Islet precursor cell (in vitro differentiated cells): Measurements from ENCODE around the gene ACSM5.
"Not testable (repeated sequence)": the region's sequence is repeated elsewhere in the genome, so short reads cannot be mapped to it uniquely, and the experiment has no call there.

Experiments
- DNase-seq: peaks from one replicate; pipeline ENCODE4 v3.0.0-alpha.2; 2018

Gene ACSM5

GRCh38 chr16:20399185-20399584 is 10.1 kb upstream of the ACSM5 start:
- DNase-seq: no peak

- no peak for DNase-seq
Measured at GRCh38 chr16:20401066-20401465, 8.3 kb upstream of the ACSM5 start.

GRCh38 chr16:20401475-20402016 is 7.8 kb upstream of the ACSM5 start:
- DNase-seq: peak; percentile 57

- no peak for DNase-seq
Measured at GRCh38 chr16:20402651-20403050, 6.7 kb upstream of the ACSM5 start.

GRCh38 chr16:20404637-20405036 is 4.7 kb upstream of the ACSM5 start, which contains the start of gene PDILT:
PDILT (minus strand) TSS chr16:20404737; CDS start chr16:20399300, 5,437 bp downstream.
- DNase-seq: no peak

- no peak for DNase-seq
Measured at GRCh38 chr16:20410121-20410723, 888 bp downstream of the ACSM5 start.

- no peak for DNase-seq
Measured at GRCh38 chr16:20411055-20411454, 1.7 kb downstream of the ACSM5 start.

- no peak for DNase-seq
Measured at GRCh38 chr16:20415541-20415940, 6.2 kb downstream of the ACSM5 start.

- DNase-seq: not testable (repeated sequence)
Measured at GRCh38 chr16:20419093-20419492, 9.8 kb downstream of the ACSM5 start.

- DNase-seq: not testable (repeated sequence)
Measured at GRCh38 chr16:20421748-20422147, 12.4 kb downstream of the ACSM5 start.

- DNase-seq: not testable (repeated sequence)
Measured at GRCh38 chr16:20423772-20424128, 14.4 kb downstream of the ACSM5 start.

GRCh38 chr16:20424129-20424866 is 15.0 kb downstream of the ACSM5 start:
- DNase-seq: no peak

- not testable (repeated sequence) for DNase-seq
Measured at GRCh38 chr16:20427401-20427797, 18.1 kb downstream of the ACSM5 start.

GRCh38 chr16:20429499-20429898 is 20.2 kb downstream of the ACSM5 start:
- not testable (repeated sequence) for DNase-seq

GRCh38 chr16:20430480-20430879 is 21.1 kb downstream of the ACSM5 start:
- not testable (repeated sequence) for DNase-seq

- no peak for DNase-seq
Measured at GRCh38 chr16:20430948-20431347, 21.6 kb downstream of the ACSM5 start.

GRCh38 chr16:20438950-20439349 is 29.6 kb downstream of the ACSM5 start:
- not testable (repeated sequence) for DNase-seq

GRCh38 chr16:20439820-20440231 is 30.5 kb downstream of the ACSM5 start:
- DNase-seq: not testable (repeated sequence)

- not testable (repeated sequence) for DNase-seq
Measured at GRCh38 chr16:20440731-20441130, 31.4 kb downstream of the ACSM5 start.

- DNase-seq: no peak
Measured at GRCh38 chr16:20441191-20441590, 31.9 kb downstream of the ACSM5 start.

GRCh38 chr16:20441859-20442258 is 32.5 kb downstream of the ACSM5 start:
- DNase-seq: not testable (repeated sequence)

GRCh38 chr16:20446652-20447393 is 37.5 kb downstream of the ACSM5 start:
- not testable (repeated sequence) for DNase-seq

GRCh38 chr16:20451364-20451763 is 42.0 kb downstream of the ACSM5 start, which contains the start of gene ACSM2A:
ACSM2A (plus strand) TSS chr16:20451521; CDS start chr16:20460115, 8,594 bp downstream.
- DNase-seq: not testable (repeated sequence)
